Fibroblast of mammary gland (primary cell): ENCODE results near the gene IFNA6.
"Not testable (repeated sequence)": the region's sequence is repeated elsewhere in the genome, so short reads cannot be mapped to it uniquely, and the experiment has no call there.

Experiments used
- DNase-seq: peaks from one replicate; pipeline ENCODE4 v3.0.0-alpha.2; 2010; ENCODE audit warnings: low read depth
- H3K4me3 ChIP-seq: 2 replicates; pipeline ENCODE4 v1.5.1; 2011; ENCODE audit warnings: low read depth, mild to moderate bottlenecking, low read length, moderate library complexity; ENCODE audit not compliant: control insufficient read depth
- CTCF ChIP-seq: conservative IDR thresholded peaks from 2 replicates; pipeline ENCODE4 v1.5.1; 2011; ENCODE audit warnings: low read depth, low read length, inconsistent platforms; ENCODE audit not compliant: control insufficient read depth, insufficient read depth

Gene IFNA6

GRCh38 chr9:21383627-21384026 lies 32.9 kb upstream of the IFNA6 start:
- DNase-seq = no peak
- no peak for TF ChIP-seq CTCF
- no peak overlapping the region for H3K4me3 ChIP-seq

GRCh38 chr9:21381448-21382339 lies 31.0 kb upstream of the IFNA6 start:
- TF ChIP-seq CTCF = no peak
- no peak for DNase-seq

GRCh38 chr9:21371467-21371866 lies 20.8 kb upstream of the IFNA6 start:
- DNase-seq, H3K4me3 ChIP-seq: not testable (repeated sequence)

More at GRCh38 chr9:21381448-21382339, 31.0 kb upstream of the IFNA6 start:
- no peak overlapping the region for H3K4me3 ChIP-seq

- no peak for TF ChIP-seq CTCF
- DNase-seq = no peak
- H3K4me3 ChIP-seq = no peak within 1 kb of the TSS
Observed at GRCh38 chr9:21367957-21368356, 17.3 kb upstream of the IFNA6 start, which contains the start of gene IFNA13. Gene IFNA13, minus strand, starts transcription at chr9:21368057. Its CDS starts 47 bp downstream, at chr9:21368010.

- not testable (repeated sequence) for DNase-seq, H3K4me3 ChIP-seq
Observed at GRCh38 chr9:21367169-21367568, 16.5 kb upstream of the IFNA6 start.

GRCh38 chr9:21362287-21362686 lies 11.6 kb upstream of the IFNA6 start:
- TF ChIP-seq CTCF = no peak
- H3K4me3 ChIP-seq = no peak overlapping the region
- DNase-seq = no peak

GRCh38 chr9:21357479-21358460 lies 7.1 kb upstream of the IFNA6 start:
- DNase-seq = peak; percentile 16
- no peak for TF ChIP-seq CTCF
- no peak overlapping the region for H3K4me3 ChIP-seq
